ENCODE data around the gene CNST. TPM values are rescaled to one million over a fixed set of nuclear protein-coding genes. Genes with fewer than 3 reads are reported as not detected.

Gene CNST
- total RNA-seq, 1 experiment from 2014 or later = 19.8 TPM

GRCh38 chr1:246680190-246680589, 113.9 kb downstream of the CNST start:
- no peak overlapping the region for H3K56ac ChIP-seq (ENCODE audit: insufficient read length, low read depth, low read length)
- H2BK20ac ChIP-seq (ENCODE audit: low read depth, low read length, poor library complexity, severe bottlenecking) = no peak overlapping the region
- no peak overlapping the region for H2AK5ac ChIP-seq (ENCODE audit: insufficient read length, low read length)
- H2BK5ac ChIP-seq (ENCODE audit: insufficient read length, low read length) = no peak overlapping the region
- H4K5ac ChIP-seq (ENCODE audit: insufficient read length, low read depth, low read length) = no peak overlapping the region
- H3T11ph ChIP-seq (ENCODE audit: low read length) = no peak overlapping the region
- no CpG with 5 or more reads among the region's 8 CpGs for WGBS (ENCODE audit: extremely low coverage, insufficient read length, low lambda C conversion rate)
- no peak overlapping the region for H2BK15ac ChIP-seq (ENCODE audit: low read depth, low read length)
- H4K91ac ChIP-seq (ENCODE audit: insufficient read length, low read depth, low read length) = no peak overlapping the region
- H3K9me3 Mint-ChIP-seq = no peaks in the 10 kb centered on the region; a peak in 1 of 5 replicates
- H3K23ac ChIP-seq (ENCODE audit: insufficient read length, low read depth, low read length) = no peak overlapping the region
- no peak overlapping the region for H3K4me3 Mint-ChIP-seq
- no peak overlapping the region for H3K4me2 ChIP-seq (ENCODE audit: insufficient read depth, insufficient read length, low read length)
- no peak overlapping the region for H2AFZ ChIP-seq (ENCODE audit: low read length)
- no peak for TF ChIP-seq CTCF (conservative IDR thresholded peaks at IDR 0.05)
- no peaks in the 10 kb centered on the region for H3K27me3 ChIP-seq (ENCODE audit: insufficient read depth, low read length)
- H3K9me3 ChIP-seq (ENCODE audit: control insufficient read depth, low read depth, low read length) = no peaks in the 10 kb centered on the region
- no peak for DNase-seq
- H3K36me3 Mint-ChIP-seq (ENCODE audit: insufficient read depth in 1 of 3, low read depth in 3 of 3) = no peaks in the 10 kb centered on the region
- H3K4ac ChIP-seq (ENCODE audit: low read depth, low read length) = no peak overlapping the region
- no peaks in the 10 kb centered on the region for H3K4me1 Mint-ChIP-seq
- no peak overlapping the region for H2BK12ac ChIP-seq (ENCODE audit: insufficient read length, low read depth, low read length)
- H4K20me1 ChIP-seq (ENCODE audit: control insufficient read depth, insufficient read depth, insufficient read length) = no peaks in the 10 kb centered on the region
- H2BK120ac ChIP-seq (ENCODE audit: low read depth, low read length, poor library complexity, severe bottlenecking) = no peak overlapping the region
- no peaks in the 10 kb centered on the region for H3K79me1 ChIP-seq (ENCODE audit: insufficient read depth, low read depth, low read length, poor library complexity, severe bottlenecking)
- no peaks in the 10 kb centered on the region for H3K23me2 ChIP-seq (ENCODE audit: insufficient read length, low read depth, low read length, poor library complexity, severe bottlenecking)
- no peak overlapping the region for H3K27ac Mint-ChIP-seq
- H4K8ac ChIP-seq (replicated peaks; ENCODE audit: insufficient read length, low read depth, low read length) = no peak overlapping the region
- no peak overlapping the region for H3K9ac ChIP-seq (ENCODE audit: extremely low read depth, insufficient read length, low read length)
- no peaks in the 10 kb centered on the region for H3K79me2 ChIP-seq (ENCODE audit: insufficient read depth, low read length)
- H3K4me1 ChIP-seq (ENCODE audit: insufficient read depth, low read length) = no peaks in the 10 kb centered on the region
- no peak overlapping the region for H3K14ac ChIP-seq (ENCODE audit: insufficient read depth, low read length)
- no peak overlapping the region for H3K18ac ChIP-seq (ENCODE audit: insufficient read length, low read depth, low read length)
- no peak overlapping the region for H3K27ac ChIP-seq (ENCODE audit: insufficient read length, low read depth, low read length)
- peaks cover 1% of the 10 kb centered on the region; the same call in 1 of the 2 replicates for H3K27me3 Mint-ChIP-seq (ENCODE audit: low read depth)
